HuH-7.5 (cell line): ENCODE results near the gene AKR1E2.

ENCODE experiments used
- DNase-seq: peaks from one replicate; pipeline ENCODE4 v3.0.0; 2011; ENCODE audit warnings: low spot score

AKR1E2 gene

GRCh38 chr10:4845766-4846165 lies 19.8 kb downstream of the AKR1E2 start:
- DNase-seq: no peak

GRCh38 chr10:4846775-4847174 lies 20.8 kb downstream of the AKR1E2 start:
- DNase-seq: no peak

GRCh38 chr10:4847561-4848355 lies 21.8 kb downstream of the AKR1E2 start:
- DNase-seq: no peak

- no peak for DNase-seq
Measured at GRCh38 chr10:4848356-4849041, 22.5 kb downstream of the AKR1E2 start.

- no peak for DNase-seq
Measured at GRCh38 chr10:4849042-4849402, 23.0 kb downstream of the AKR1E2 start.

GRCh38 chr10:4849555-4850242 lies 23.7 kb downstream of the AKR1E2 start:
- DNase-seq: peak; percentile 61

GRCh38 chr10:4850397-4850796 lies 24.4 kb downstream of the AKR1E2 start:
- no peak for DNase-seq

GRCh38 chr10:4851176-4851575 lies 25.2 kb downstream of the AKR1E2 start:
- no peak for DNase-seq

GRCh38 chr10:4851846-4852245 lies 25.8 kb downstream of the AKR1E2 start:
- DNase-seq: no peak

- no peak for DNase-seq
Measured at GRCh38 chr10:4865945-4866661, 40.1 kb downstream of the AKR1E2 start.

- no peak for DNase-seq
Measured at GRCh38 chr10:4867109-4867519, 41.1 kb downstream of the AKR1E2 start.

GRCh38 chr10:4867520-4868356 lies 41.7 kb downstream of the AKR1E2 start:
- DNase-seq: no peak

GRCh38 chr10:4868357-4868657 lies 42.3 kb downstream of the AKR1E2 start:
- no peak for DNase-seq

- no peak for DNase-seq
Measured at GRCh38 chr10:4882704-4883078, 56.7 kb downstream of the AKR1E2 start.

- DNase-seq: no peak
Measured at GRCh38 chr10:4883079-4883739, 57.2 kb downstream of the AKR1E2 start.

GRCh38 chr10:4885162-4885561 lies 59.2 kb downstream of the AKR1E2 start:
- no peak for DNase-seq

GRCh38 chr10:4887501-4887900 lies 61.5 kb downstream of the AKR1E2 start:
- DNase-seq: no peak

- DNase-seq: no peak
Measured at GRCh38 chr10:4888236-4888635, 62.2 kb downstream of the AKR1E2 start.

GRCh38 chr10:4889959-4890358 lies 64.0 kb downstream of the AKR1E2 start:
- DNase-seq: peak; percentile 5

GRCh38 chr10:4892681-4893080 lies 66.7 kb downstream of the AKR1E2 start:
- DNase-seq: no peak

- DNase-seq: no peak
Measured at GRCh38 chr10:4894335-4894734, 68.3 kb downstream of the AKR1E2 start.
